HepG2 (cell line): ENCODE results near the gene ZC3H4. TPM values are rescaled to one million over a fixed set of nuclear protein-coding genes. Genes with fewer than 3 reads are reported as not detected.

Source experiments
- AFF4 ChIP-seq: sonication (generic); formaldehyde crosslinking; IDR thresholded peaks from 2 replicates; pipeline ENCODE4 v1.4.0; 2020; ENCODE audit warnings: missing genetic modification reagents
- ATF7 ChIP-seq, 2 experiments: fragments of 450-650 bp in 1 of 2; sonication (generic) in 1 of 2; formaldehyde crosslinking in 1 of 2; IDR thresholded peaks; 2 replicates each; pipeline versions ENCODE4 v1.4.0 to v1.6.1; 2016 to 2020; ENCODE audit warnings: antibody characterized with exemption in 1 of 2, mild to moderate bottlenecking in 1 of 2, missing genetic modification reagents in 1 of 2
- CC2D1A ChIP-seq: sonication (generic); formaldehyde crosslinking; IDR thresholded peaks from 2 replicates; pipeline ENCODE4 v1.8.1; 2023; ENCODE audit warnings: mild to moderate bottlenecking, missing genetic modification reagents
- CCAR2 ChIP-seq: fragments of 200-400 bp; formaldehyde crosslinking; optimal IDR thresholded peaks from 2 replicates; pipeline ENCODE3; 2018; ENCODE audit warnings: low read depth, mild to moderate bottlenecking, low read length, moderate library complexity
- DZIP1 ChIP-seq: sonication (generic); formaldehyde crosslinking; IDR thresholded peaks from 2 replicates; pipeline ENCODE4 v1.5.0; 2020; ENCODE audit warnings: mild to moderate bottlenecking, missing genetic modification reagents
- HHEX ChIP-seq: IDR thresholded peaks from 2 replicates; pipeline ENCODE4 v1.6.1; 2016; ENCODE audit warnings: control low read depth
- HNRNPLL ChIP-seq: fragments of 200-400 bp; formaldehyde crosslinking; IDR thresholded peaks from 2 replicates; pipeline ENCODE4 v1.6.1; 2017; ENCODE audit warnings: mild to moderate bottlenecking, low read depth, low read length; ENCODE audit not compliant: poor library complexity, severe bottlenecking
- KAT8 ChIP-seq: IDR thresholded peaks from 2 replicates; pipeline ENCODE4 v1.6.1; 2016; ENCODE audit warnings: missing genetic modification reagents, missing compliant biosample characterization
- MAFG ChIP-seq: sonication (generic); formaldehyde crosslinking; IDR thresholded peaks from 2 replicates; pipeline ENCODE4 v1.5.1; 2020; ENCODE audit warnings: mild to moderate bottlenecking, missing genetic modification reagents
- NAIF1 ChIP-seq: sonication (generic); formaldehyde crosslinking; IDR thresholded peaks from 2 replicates; pipeline ENCODE4 v1.5.0; 2020; ENCODE audit warnings: mild to moderate bottlenecking, missing genetic modification reagents, borderline replicate concordance
- NCOA5 ChIP-seq: sonication (generic); formaldehyde crosslinking; IDR thresholded peaks from 2 replicates; pipeline ENCODE4 v1.4.0; 2020; ENCODE audit warnings: missing genetic modification reagents
- PHF20 ChIP-seq: sonication (generic); formaldehyde crosslinking; IDR thresholded peaks from 2 replicates; pipeline ENCODE4 v1.5.0; 2020; ENCODE audit warnings: mild to moderate bottlenecking, missing genetic modification reagents
- ZBTB20 ChIP-seq: sonication (generic); formaldehyde crosslinking; IDR thresholded peaks from 2 replicates; pipeline ENCODE4 v1.8.1; 2023; ENCODE audit warnings: missing genetic modification reagents, low read depth, mild to moderate bottlenecking, borderline replicate concordance
- ZBTB3 ChIP-seq: sonication (generic); formaldehyde crosslinking; IDR thresholded peaks from 2 replicates; pipeline ENCODE4 v1.4.0; 2020; ENCODE audit warnings: low read depth, mild to moderate bottlenecking, moderate library complexity, missing genetic modification reagents, borderline replicate concordance
- ZC3H13 ChIP-seq: sonication (generic); formaldehyde crosslinking; IDR thresholded peaks from 2 replicates; pipeline ENCODE4 v1.8.1; 2023; ENCODE audit warnings: mild to moderate bottlenecking, missing genetic modification reagents, moderate library complexity
- ZNF225 ChIP-seq: sonication (generic); formaldehyde crosslinking; IDR thresholded peaks from 2 replicates; pipeline ENCODE4 v1.4.0; 2020; ENCODE audit warnings: mild to moderate bottlenecking, missing genetic modification reagents
- ZNF30 ChIP-seq: sonication (generic); formaldehyde crosslinking; IDR thresholded peaks from 2 replicates; pipeline ENCODE4 v1.5.0; 2020; ENCODE audit warnings: mild to moderate bottlenecking, missing genetic modification reagents
- ZNF326 ChIP-seq: sonication (generic); formaldehyde crosslinking; IDR thresholded peaks from 2 replicates; pipeline ENCODE4 v1.4.0; 2020; ENCODE audit warnings: missing genetic modification reagents, borderline replicate concordance
- ZNF337 ChIP-seq: sonication (generic); formaldehyde crosslinking; IDR thresholded peaks from 2 replicates; pipeline ENCODE4 v1.5.1; 2020; ENCODE audit warnings: missing genetic modification reagents, low read depth, mild to moderate bottlenecking, borderline replicate concordance
- ZNF446 ChIP-seq: sonication (generic); formaldehyde crosslinking; IDR thresholded peaks from 2 replicates; pipeline ENCODE4 v1.5.0; 2020; ENCODE audit warnings: mild to moderate bottlenecking, missing genetic modification reagents
- ZNF546 ChIP-seq: sonication (generic); formaldehyde crosslinking; conservative IDR thresholded peaks from 2 replicates; pipeline ENCODE4 v1.8.1; 2023; ENCODE audit warnings: mild to moderate bottlenecking, missing genetic modification reagents
- ZNF562 ChIP-seq: sonication (generic); formaldehyde crosslinking; IDR thresholded peaks from 2 replicates; pipeline ENCODE4 v1.8.0; 2022; ENCODE audit warnings: missing genetic modification reagents, borderline replicate concordance
- ZNF564 ChIP-seq: sonication (generic); formaldehyde crosslinking; IDR thresholded peaks from 2 replicates; pipeline ENCODE4 v1.8.1; 2023; ENCODE audit warnings: mild to moderate bottlenecking, missing genetic modification reagents
- ZNF629 ChIP-seq: sonication (generic); formaldehyde crosslinking; conservative IDR thresholded peaks from 2 replicates; pipeline ENCODE4 v1.5.0; 2020; ENCODE audit warnings: missing genetic modification reagents
- ZNF75D ChIP-seq: sonication (generic); formaldehyde crosslinking; IDR thresholded peaks from 2 replicates; pipeline ENCODE4 v1.8.1; 2023; ENCODE audit warnings: missing genetic modification reagents, mild to moderate bottlenecking, borderline replicate concordance
- polyA plus RNA-seq, 8 experiments: library from polyadenylated mRNA; depleted of rRNA in 3 of 8; stranded (reverse) in 7 of 8; unstranded in 1 of 8; fragments of >200 nt; fragmentation: Illumina TruSeq in 4 of 8; extraction: Trizol in 4 of 8; gene quantifications; 2 replicates each; pipeline versions ENCODE4 v1.2.1 to v1.2.3, GENCODE V29; 2011 to 2016; ENCODE audit warnings: low read depth in 4 of 8, missing spikeins in 1 of 8, mixed read lengths in 1 of 8; ENCODE audit not compliant: insufficient read depth in 1 of 8
- total RNA-seq, 5 experiments: library from RNA; depleted of rRNA; stranded (reverse); fragments of >200 nt; fragmentation: Illumina TruSeq; extraction: Trizol; gene quantifications; 2 replicates each; pipeline ENCODE4 v1.2.3, GENCODE V29; 2016; ENCODE audit warnings: low read depth in 1 of 5

The ZC3H4 gene
- total and polyA plus RNA-seq, 2 of the 13 experiments (the other 11 are each of a cell fraction or from before 2014, with no cell fraction given), result 1.8 to 10.7 TPM

GRCh38 chr19:47111682-47112165 is 1.9 kb downstream of the ZC3H4 start (continued):
- no peak for TF ChIP-seq ZNF337 (CRISPR knock-in tag)
- TF ChIP-seq ZNF546, result 0 out of 2 replicates have a peak, but pooled peaks have one; percentile 7
- TF ChIP-seq ZNF75D (CRISPR knock-in tag), result 0 out of 2 replicates have a peak, but pooled peaks have one; percentile 36
- TF ChIP-seq DZIP1 (CRISPR knock-in tag), result no peak
- peak; percentile 2; the same call in 1 of the 2 replicates for TF ChIP-seq ZC3H13 (CRISPR knock-in tag)
- TF ChIP-seq ZBTB20, result no peak
- 0 out of 2 replicates have a peak, but pooled peaks have one; percentile 44 for TF ChIP-seq ZNF564 (CRISPR knock-in tag)
- no peak for TF ChIP-seq ZNF30 (CRISPR knock-in tag)
- TF ChIP-seq CC2D1A, result no peak
- TF ChIP-seq NAIF1 (CRISPR knock-in tag), result no peak; the same call in 1 of the 2 replicates
- TF ChIP-seq ZNF326 (CRISPR knock-in tag), result no peak
- TF ChIP-seq ZNF446 (CRISPR knock-in tag), result no peak
- TF ChIP-seq NCOA5 (CRISPR knock-in tag), result no peak
- TF ChIP-seq KAT8 (CRISPR knock-in tag), result no peak
- TF ChIP-seq HNRNPLL, result no peak
- 0 out of 2 replicates have a peak, but pooled peaks have one; percentile 30 for TF ChIP-seq AFF4 (CRISPR knock-in tag)
- TF ChIP-seq ZNF629 (CRISPR knock-in tag), result 0 out of 2 replicates have a peak, but pooled peaks have one; percentile 8
- no peak for TF ChIP-seq ZNF562
- TF ChIP-seq MAFG (CRISPR knock-in tag), result no peak
- TF ChIP-seq PHF20, result no peak; the same call in 1 of the 2 replicates
- no peak for TF ChIP-seq ZBTB3
- TF ChIP-seq ZNF225 (CRISPR knock-in tag), result peak; percentile 27; the same call in 1 of the 2 replicates
- no peak for TF ChIP-seq HHEX (CRISPR knock-in tag)
- no peak for TF ChIP-seq ATF7 (IDR thresholded peaks at IDR 0.05)
- no peak for TF ChIP-seq ATF7 (CRISPR knock-in tag; IDR thresholded peaks at IDR 0.05)
- no peak for TF ChIP-seq CCAR2
